SK-N-SH (cell line): ENCODE measurements around the gene LMO7. TPM values are rescaled to one million over a fixed set of nuclear protein-coding genes. Genes with fewer than 3 reads are reported as not detected.

Experiments used
- CTCF ChIA-PET: fragments of 300-600, 350-600 bp; formaldehyde crosslinking; extraction: SDS; loops from one replicate; lab custom pipeline; 2021; lab: Yijun Ruan, JAX
- POLR2A ChIA-PET: fragments of 350-600 bp; sonication (Branson Sonifier 250); formaldehyde crosslinking; extraction: SDS; loops from one replicate; lab custom pipeline; 2020; ENCODE audit warnings: antibody characterized with exemption, inconsistent platforms; lab: Yijun Ruan, JAX
- DNase-seq: peaks from one replicate; pipeline ENCODE4 v3.0.0; 2012
- H2AFZ ChIP-seq: fragments of 200-600 bp; sonication (generic); 2 replicates; pipeline ENCODE4 v1.8.1; 2016; ENCODE audit warnings: antibody characterized with exemption, mild to moderate bottlenecking, low read depth
- H3F3A ChIP-seq: fragments of 200-600 bp; sonication (generic); replicated peaks from 2 replicates; pipeline ENCODE3; 2016; ENCODE audit warnings: antibody characterized with exemption, mild to moderate bottlenecking; ENCODE audit not compliant: insufficient read depth
- H3K27ac ChIP-seq, 2 experiments: fragments of 200-500 bp in 1 of 2; fragments of 200-600 bp in 1 of 2; sonication (Bioruptor generic) in 1 of 2; sonication (generic), shearing (Covaris generic) in 1 of 2; 2 replicates each; pipeline versions ENCODE4 v1.5.1 to v1.6.1; 2014 to 2016; ENCODE audit warnings: low read depth in 2 of 2, inconsistent platforms in 1 of 2, low read length in 1 of 2, mild to moderate bottlenecking in 1 of 2, mixed read lengths in 1 of 2
- H3K27me3 ChIP-seq: fragments of 200-600 bp; sonication (generic), shearing (Covaris generic); 2 replicates; pipeline ENCODE4 v1.6.1; 2016; ENCODE audit warnings: mixed run types; ENCODE audit not compliant: insufficient read depth
- H3K36me3 ChIP-seq, 2 experiments: fragments of 200-500 bp in 1 of 2; fragments of 200-600 bp in 1 of 2; sonication (Bioruptor generic) in 1 of 2; sonication (generic) in 1 of 2; replicated peaks in 1 of 2; 2 replicates each; pipeline versions ENCODE3 to v1.5.1; 2014 to 2016; ENCODE audit warnings: low read length in 1 of 2, mild to moderate bottlenecking in 1 of 2; ENCODE audit not compliant: insufficient read depth in 2 of 2, control insufficient read depth in 1 of 2
- H3K4me1 ChIP-seq, 2 experiments: fragments of 200-500 bp in 1 of 2; fragments of 200-600 bp in 1 of 2; sonication (Bioruptor generic) in 1 of 2; sonication (generic), shearing (Covaris generic) in 1 of 2; 2 replicates each; pipeline versions ENCODE4 v1.5.1 to v1.6.1; 2014 to 2016; ENCODE audit warnings: low read depth in 1 of 2, low read length in 1 of 2, mixed run types in 1 of 2; ENCODE audit not compliant: insufficient read depth in 2 of 2, control insufficient read depth in 1 of 2
- H3K4me2 ChIP-seq: fragments of 200-600 bp; sonication (generic), shearing (Covaris generic); 2 replicates; pipeline ENCODE4 v1.6.1; 2017; ENCODE audit warnings: mixed run types
- H3K4me3 ChIP-seq, 2 experiments: fragments of 200-500 bp in 1 of 2; fragments of 200-600 bp in 1 of 2; sonication (Bioruptor generic) in 1 of 2; sonication (generic), shearing (Covaris generic) in 1 of 2; 2 replicates each; pipeline versions ENCODE4 v1.5.1 to v1.8.1; 2014 to 2016; ENCODE audit warnings: low read depth in 2 of 2, inconsistent platforms in 1 of 2, low read length in 1 of 2, mild to moderate bottlenecking in 1 of 2, mixed read lengths in 1 of 2, moderate library complexity in 1 of 2
- H3K79me2 ChIP-seq: fragments of 200-600 bp; sonication (generic); 2 replicates; pipeline ENCODE4 v1.8.1; 2017; ENCODE audit warnings: mild to moderate bottlenecking; ENCODE audit not compliant: insufficient read depth
- H3K9ac ChIP-seq: fragments of 200-600 bp; sonication (generic); 2 replicates; pipeline ENCODE4 v1.6.1; 2017; ENCODE audit warnings: mixed run types
- H3K9me2 ChIP-seq: fragments of 200-600 bp; sonication (generic); 2 replicates; pipeline ENCODE4 v1.6.1; 2017; ENCODE audit warnings: mixed run types
- H3K9me3 ChIP-seq: fragments of 200-600 bp; sonication (generic); 2 replicates; pipeline ENCODE4 v1.6.1; 2017; ENCODE audit warnings: mixed run types, mild to moderate bottlenecking, moderate library complexity
- H4K20me1 ChIP-seq: fragments of 200-600 bp; sonication (generic); 2 replicates; pipeline ENCODE4 v1.6.1; 2017; ENCODE audit warnings: mild to moderate bottlenecking, mixed run types; ENCODE audit not compliant: insufficient read depth
- CTCF ChIP-seq: fragments of 200-600 bp; sonication (generic); IDR thresholded peaks from 2 replicates; pipeline ENCODE4 v1.6.1; 2017; ENCODE audit warnings: antibody characterized with exemption, mild to moderate bottlenecking, moderate library complexity
- ELF1 ChIP-seq: IDR thresholded peaks from 2 replicates; pipeline ENCODE4 v1.4.0; 2012
- JUND ChIP-seq: IDR thresholded peaks from 2 replicates; pipeline ENCODE4 v1.4.0; 2012
- NRF1 ChIP-seq: IDR thresholded peaks from 2 replicates; pipeline ENCODE4 v1.6.1; 2012; ENCODE audit warnings: low read depth, mild to moderate bottlenecking, low read length
- PBX3 ChIP-seq: IDR thresholded peaks from 2 replicates; pipeline ENCODE4; 2012
- POLR2AphosphoS5 ChIP-seq: IDR thresholded peaks from 2 replicates; pipeline ENCODE4 v1.6.1; 2012; ENCODE audit warnings: low read depth, low read length
- RAD21 ChIP-seq: IDR thresholded peaks from 2 replicates; pipeline ENCODE4 v1.6.1; 2012; ENCODE audit warnings: mild to moderate bottlenecking, low read length
- RCOR1 ChIP-seq: fragments of 150-350 bp; IDR thresholded peaks from 2 replicates; pipeline ENCODE4 v1.6.1; 2017; ENCODE audit warnings: antibody characterized with exemption, low read length
- RXRA ChIP-seq: IDR thresholded peaks from 2 replicates; pipeline ENCODE4 v1.4.0; 2012; ENCODE audit warnings: low read depth, mild to moderate bottlenecking, borderline replicate concordance
- SMC3 ChIP-seq: IDR thresholded peaks from 2 replicates; pipeline ENCODE4 v1.6.1; 2012; ENCODE audit warnings: low read depth, low read length, improper control_type of control experiment
- TAF1 ChIP-seq: IDR thresholded peaks from 2 replicates; pipeline ENCODE4 v1.6.1; 2012; ENCODE audit warnings: low read depth, mild to moderate bottlenecking, low read length, moderate library complexity, borderline replicate concordance
- TCF12 ChIP-seq: IDR thresholded peaks from 2 replicates; pipeline ENCODE4 v1.4.0; 2012
- USF2 ChIP-seq: fragments of 150-350 bp; IDR thresholded peaks from 2 replicates; pipeline ENCODE4 v1.6.1; 2017; ENCODE audit warnings: antibody characterized with exemption, low read length, low read depth, borderline replicate concordance
- YY1 ChIP-seq: IDR thresholded peaks from 2 replicates; pipeline ENCODE4 v1.4.0; 2012; ENCODE audit warnings: low read depth, mild to moderate bottlenecking
- WGBS: methylation state at CpG from one replicate; pipeline ENCODE4 v1.1.6; 2017; ENCODE audit warnings: low lambda C conversion rate; 5-methylcytosine and 5-hydroxymethylcytosine counted together
- polyA plus RNA-seq, 3 experiments: library from polyadenylated mRNA; depleted of rRNA; stranded (reverse); fragments of >200 nt; gene quantifications; 2 replicates each; pipeline ENCODE4 v1.2.3, GENCODE V29; 2012
- TF ChIP-seq, protein P1 (sequence below): fragments of 150-350 bp; IDR thresholded peaks from 2 replicates; pipeline ENCODE4 v1.6.1; 2016; ENCODE audit warnings: mild to moderate bottlenecking, low read depth, low read length

Gene LMO7
- polyA plus RNA-seq, 1 of the 3 experiments (the other 2 are of a cell fraction): 83.6 TPM

GRCh38 chr13:75876142-75877050 is 240.3 kb downstream of the LMO7 start:
- Histone ChIP-seq H3K4me1 (peaks cover 0 to 2% of the 10 kb centered on the region in 2 experiments; a peak in 2 of 4 replicates), H3K4me2 (no peak overlapping the region), H2AFZ (peak overlapping the region; percentile 60; the same call in 1 of the 2 replicates), H3K9ac (no peak overlapping the region), H3K27ac (no peak overlapping the region), H3K4me3 (peak overlapping the region in 1 of 2 experiments; percentile 17; a peak in 1 of 4 replicates), H3K79me2 (no peaks in the 10 kb centered on the region), H3K9me2 (no peaks in the 10 kb centered on the region), H3F3A (no peaks in the 10 kb centered on the region), H3K27me3 (no peaks in the 10 kb centered on the region), H3K36me3 (no peaks in the 10 kb centered on the region), H4K20me1 (no peaks in the 10 kb centered on the region), H3K9me3 (no peaks in the 10 kb centered on the region)
- peak; percentile 55 for DNase-seq
- TF ChIP-seq NRF1: 0 out of 2 replicates have a peak, but pooled peaks have one; percentile 7
- TF ChIP-seq CTCF: peak; percentile 91
- peak; percentile 95 for TF ChIP-seq RAD21
- peak; percentile 84 for TF ChIP-seq SMC3
- no peak for TF ChIP-seq YY1
- ChIA-PET CTCF (interaction anchor here (0.6 to 7.5 kb wide), 59 partner anchors 10 to 1104 kb away, joined by 3 to 73 read pairs (median 4); no protein-coding TSS in a partner anchor), POLR2A (no interaction called here)
- 11% methylated on average over 9 of the region's 11 CpGs for WGBS

DNA sequence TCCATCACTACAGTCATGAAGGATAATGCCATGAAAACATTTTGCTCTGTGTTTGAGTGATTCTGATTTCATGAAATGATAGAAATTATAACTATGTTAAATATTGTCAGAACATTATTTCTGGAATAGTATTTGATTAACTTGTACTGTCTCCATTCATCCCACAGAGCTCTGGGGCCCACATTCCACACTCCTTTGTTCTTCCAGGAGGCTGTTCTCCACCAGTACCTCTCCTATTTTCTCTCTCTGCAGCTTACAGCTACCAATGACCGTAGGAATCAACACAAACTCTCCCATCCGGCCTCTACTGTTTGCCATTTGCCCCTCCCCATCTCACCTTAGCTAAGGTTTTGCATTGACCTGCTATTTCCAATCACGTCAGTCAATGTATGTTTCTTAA is 240.9 kb downstream of the LMO7 start:
- Histone ChIP-seq H3K4me3 (no peak overlapping the region), H4K20me1 (no peaks in the 10 kb centered on the region), H3K9me3 (no peaks in the 10 kb centered on the region), H3K27me3 (no peaks in the 10 kb centered on the region), H3K9ac (no peak overlapping the region), H3K27ac (no peak overlapping the region), H3F3A (no peaks in the 10 kb centered on the region), H3K4me2 (no peak overlapping the region), H3K9me2 (no peaks in the 10 kb centered on the region), H3K36me3 (no peaks in the 10 kb centered on the region), H3K4me1 (peaks cover 0 to 2% of the 10 kb centered on the region in 2 experiments; a peak in 2 of 4 replicates), H3K79me2 (no peaks in the 10 kb centered on the region), H2AFZ (no peak overlapping the region)
- ChIA-PET POLR2A (no interaction called here), CTCF (interaction anchor here (0.6 to 7.5 kb wide), 54 partner anchors 8 to 1103 kb away, joined by 3 to 73 read pairs (median 5); no protein-coding TSS in a partner anchor)
- no peak for DNase-seq
- WGBS: 85% methylated on average over 3 of the region's 3 CpGs
- no peak for TF ChIP-seq ELF1
- no peak for TF ChIP-seq RCOR1
- TF ChIP-seq NRF1: no peak
- TF ChIP-seq CTCF: no peak
- TF ChIP-seq TAF1: no peak
- TF ChIP-seq YY1: no peak
- TF ChIP-seq, protein P1, sequence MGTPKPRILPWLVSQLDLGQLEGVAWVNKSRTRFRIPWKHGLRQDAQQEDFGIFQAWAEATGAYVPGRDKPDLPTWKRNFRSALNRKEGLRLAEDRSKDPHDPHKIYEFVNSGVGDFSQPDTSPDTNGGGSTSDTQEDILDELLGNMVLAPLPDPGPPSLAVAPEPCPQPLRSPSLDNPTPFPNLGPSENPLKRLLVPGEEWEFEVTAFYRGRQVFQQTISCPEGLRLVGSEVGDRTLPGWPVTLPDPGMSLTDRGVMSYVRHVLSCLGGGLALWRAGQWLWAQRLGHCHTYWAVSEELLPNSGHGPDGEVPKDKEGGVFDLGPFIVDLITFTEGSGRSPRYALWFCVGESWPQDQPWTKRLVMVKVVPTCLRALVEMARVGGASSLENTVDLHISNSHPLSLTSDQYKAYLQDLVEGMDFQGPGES: no peak
- TF ChIP-seq TCF12: no peak
- TF ChIP-seq USF2: no peak
- TF ChIP-seq POLR2AphosphoS5: no peak
- no peak for TF ChIP-seq RAD21
- no peak for TF ChIP-seq PBX3
- no peak for TF ChIP-seq RXRA
- TF ChIP-seq JUND: no peak
- no peak for TF ChIP-seq SMC3
